Measurements from ENCODE around the gene TFAP2E. TPM values are rescaled to one million over a fixed set of nuclear protein-coding genes. Genes with fewer than 3 reads are reported as not detected.

The TFAP2E gene
- total RNA-seq, 4 donors from 2014 or later, result 0.97 to 3.6 TPM; not detected in 2

DNA sequence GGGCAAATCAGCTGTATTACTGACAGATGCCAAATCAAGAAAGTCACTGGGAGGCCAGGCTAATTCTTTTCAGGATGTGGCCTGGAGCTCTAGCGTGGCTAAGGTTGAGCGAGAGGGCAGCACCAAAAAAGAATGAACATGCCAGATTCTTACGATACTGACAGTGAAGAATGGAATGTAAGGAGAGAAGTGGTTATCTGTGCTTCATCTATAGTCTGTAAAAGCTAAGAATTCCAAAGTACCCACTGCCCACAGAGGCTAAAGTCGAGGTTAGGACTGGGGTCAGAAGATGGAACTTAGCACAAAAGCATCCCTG, 32.7 kb downstream of the TFAP2E start:
- intact Hi-C loops (cut with DNase I; ENCODE audit: low total_unique reads), result no loop called here
- DNase-seq, result no peak
- Histone ChIP-seq H3K27ac (no peak overlapping the region), H3K27me3 (no peaks in the 10 kb centered on the region), H3K4me3 (no peak overlapping the region), H3K36me3 (no peaks in the 10 kb centered on the region), H3K9me3 (no peaks in the 10 kb centered on the region), H3K4me1 (no peaks in the 10 kb centered on the region)
- TF ChIP-seq, protein P1, sequence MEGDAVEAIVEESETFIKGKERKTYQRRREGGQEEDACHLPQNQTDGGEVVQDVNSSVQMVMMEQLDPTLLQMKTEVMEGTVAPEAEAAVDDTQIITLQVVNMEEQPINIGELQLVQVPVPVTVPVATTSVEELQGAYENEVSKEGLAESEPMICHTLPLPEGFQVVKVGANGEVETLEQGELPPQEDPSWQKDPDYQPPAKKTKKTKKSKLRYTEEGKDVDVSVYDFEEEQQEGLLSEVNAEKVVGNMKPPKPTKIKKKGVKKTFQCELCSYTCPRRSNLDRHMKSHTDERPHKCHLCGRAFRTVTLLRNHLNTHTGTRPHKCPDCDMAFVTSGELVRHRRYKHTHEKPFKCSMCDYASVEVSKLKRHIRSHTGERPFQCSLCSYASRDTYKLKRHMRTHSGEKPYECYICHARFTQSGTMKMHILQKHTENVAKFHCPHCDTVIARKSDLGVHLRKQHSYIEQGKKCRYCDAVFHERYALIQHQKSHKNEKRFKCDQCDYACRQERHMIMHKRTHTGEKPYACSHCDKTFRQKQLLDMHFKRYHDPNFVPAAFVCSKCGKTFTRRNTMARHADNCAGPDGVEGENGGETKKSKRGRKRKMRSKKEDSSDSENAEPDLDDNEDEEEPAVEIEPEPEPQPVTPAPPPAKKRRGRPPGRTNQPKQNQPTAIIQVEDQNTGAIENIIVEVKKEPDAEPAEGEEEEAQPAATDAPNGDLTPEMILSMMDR (IDR thresholded peaks at IDR 0.05), result no peak
- TF ChIP-seq POLR2A (IDR thresholded peaks at IDR 0.05), result no peak

DNA sequence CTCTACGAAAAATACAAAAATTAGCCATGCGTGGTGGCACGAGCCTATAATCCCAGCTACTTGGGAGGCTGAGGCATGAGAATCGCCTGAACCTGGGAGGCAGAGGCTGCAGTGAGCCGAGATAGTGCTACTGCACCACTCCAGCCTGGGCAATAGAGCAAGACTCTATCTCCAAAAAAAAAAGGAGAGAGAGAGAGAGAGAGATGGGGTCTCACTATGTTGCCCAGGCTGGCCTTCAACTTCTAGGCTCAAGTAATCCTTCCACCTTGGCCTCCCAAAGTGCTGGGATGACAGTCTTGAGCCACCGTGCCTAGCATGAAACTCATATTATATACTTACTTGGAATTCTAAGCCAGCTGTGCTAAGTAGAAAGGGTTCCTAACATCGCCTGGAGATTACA, 38.5 kb downstream of the TFAP2E start:
- Histone ChIP-seq H3K4me1 (no peaks in the 10 kb centered on the region), H3K9me3 (no peaks in the 10 kb centered on the region), H3K4me3 (no peak overlapping the region), H3K27ac (no peak overlapping the region), H3K27me3 (no peaks in the 10 kb centered on the region), H3K36me3 (no peaks in the 10 kb centered on the region)
- intact Hi-C loops (cut with DNase I; ENCODE audit: low total_unique reads), result no loop called here
- TF ChIP-seq, protein P1 (IDR thresholded peaks at IDR 0.05), result no peak
- TF ChIP-seq POLR2A (IDR thresholded peaks at IDR 0.05), result no peak
- DNase-seq, result no peak

DNA sequence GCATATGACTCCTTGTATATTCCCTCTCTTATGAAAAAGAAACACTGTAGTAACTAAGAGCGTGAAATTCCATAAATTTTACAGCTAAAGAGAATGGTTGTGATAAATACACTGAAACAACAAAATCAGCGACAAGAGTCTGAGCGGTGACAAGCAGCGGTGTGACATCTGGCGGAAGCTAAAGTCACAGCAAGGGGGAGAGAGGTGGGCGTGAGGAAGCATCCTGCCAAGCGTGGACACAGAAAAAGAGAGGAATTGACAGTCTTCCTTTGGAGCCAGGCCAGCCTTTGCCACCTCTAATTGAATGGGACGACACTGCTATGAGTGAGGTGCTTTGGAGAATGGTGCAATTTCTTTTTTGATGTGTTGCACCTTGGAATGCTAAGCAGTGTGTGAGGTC, 42.3 kb downstream of the TFAP2E start:
- no peaks in the 10 kb centered on the region for H3K36me3 ChIP-seq
- TF ChIP-seq, protein P1 (IDR thresholded peaks at IDR 0.05), result no peak
- no peak for TF ChIP-seq POLR2A (IDR thresholded peaks at IDR 0.05)
- H3K27me3 ChIP-seq, result no peaks in the 10 kb centered on the region
- no peak overlapping the region for H3K27ac ChIP-seq
- intact Hi-C loops (cut with DNase I; ENCODE audit: low total_unique reads), result no loop called here
- H3K4me3 ChIP-seq, result no peak overlapping the region
- H3K9me3 ChIP-seq, result no peaks in the 10 kb centered on the region
- DNase-seq, result no peak
- H3K4me1 ChIP-seq, result no peaks in the 10 kb centered on the region

DNA sequence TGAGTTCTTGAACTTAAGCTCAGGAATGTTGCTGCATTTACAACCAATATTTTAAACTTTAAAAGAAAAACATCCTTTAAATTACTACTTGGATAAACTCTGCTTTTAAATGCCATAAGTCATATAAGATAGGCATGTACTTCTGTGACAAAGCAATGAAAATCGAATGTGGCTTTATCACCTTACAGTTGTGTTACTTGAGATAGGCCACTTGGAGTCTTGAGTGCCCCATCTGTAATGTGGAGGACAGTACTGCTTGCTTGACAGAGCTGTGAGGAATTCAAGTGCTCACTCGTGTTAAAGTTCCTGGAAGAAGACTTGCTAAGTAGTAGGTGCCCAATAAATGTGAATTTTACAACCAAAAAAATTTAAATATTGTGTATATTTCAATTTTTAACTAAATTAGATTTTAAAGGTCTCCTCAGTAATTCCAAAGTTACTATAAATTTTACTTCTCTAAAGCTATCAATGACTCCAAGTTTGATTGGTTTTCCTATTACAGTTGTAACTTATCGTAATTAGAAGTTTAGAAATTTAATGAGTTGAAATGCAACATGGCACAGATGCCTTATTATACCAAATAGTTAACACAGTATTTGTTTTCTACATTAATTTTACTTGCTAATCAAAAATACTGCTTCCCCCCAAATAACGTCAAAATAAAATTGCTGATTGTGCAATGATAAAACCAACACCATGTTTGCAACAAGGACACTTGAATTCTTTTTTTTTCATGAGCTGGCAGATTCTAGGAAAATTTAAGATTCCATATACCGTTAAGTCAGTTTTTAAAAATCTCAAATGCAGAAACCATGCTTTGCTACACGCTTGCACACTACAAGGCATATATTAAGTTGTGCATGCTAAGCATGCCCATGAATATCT, 46.4 kb downstream of the TFAP2E start:
- Histone ChIP-seq H3K36me3 (no peaks in the 10 kb centered on the region), H3K27me3 (no peaks in the 10 kb centered on the region), H3K27ac (no peak overlapping the region), H3K4me3 (no peak overlapping the region), H3K9me3 (no peaks in the 10 kb centered on the region), H3K4me1 (no peaks in the 10 kb centered on the region)
- no peak for TF ChIP-seq POLR2A (IDR thresholded peaks at IDR 0.05)
- TF ChIP-seq, protein P1 (IDR thresholded peaks at IDR 0.05), result no peak
- intact Hi-C loops (cut with DNase I; ENCODE audit: low total_unique reads), result no loop called here
- DNase-seq, result no peak

DNA sequence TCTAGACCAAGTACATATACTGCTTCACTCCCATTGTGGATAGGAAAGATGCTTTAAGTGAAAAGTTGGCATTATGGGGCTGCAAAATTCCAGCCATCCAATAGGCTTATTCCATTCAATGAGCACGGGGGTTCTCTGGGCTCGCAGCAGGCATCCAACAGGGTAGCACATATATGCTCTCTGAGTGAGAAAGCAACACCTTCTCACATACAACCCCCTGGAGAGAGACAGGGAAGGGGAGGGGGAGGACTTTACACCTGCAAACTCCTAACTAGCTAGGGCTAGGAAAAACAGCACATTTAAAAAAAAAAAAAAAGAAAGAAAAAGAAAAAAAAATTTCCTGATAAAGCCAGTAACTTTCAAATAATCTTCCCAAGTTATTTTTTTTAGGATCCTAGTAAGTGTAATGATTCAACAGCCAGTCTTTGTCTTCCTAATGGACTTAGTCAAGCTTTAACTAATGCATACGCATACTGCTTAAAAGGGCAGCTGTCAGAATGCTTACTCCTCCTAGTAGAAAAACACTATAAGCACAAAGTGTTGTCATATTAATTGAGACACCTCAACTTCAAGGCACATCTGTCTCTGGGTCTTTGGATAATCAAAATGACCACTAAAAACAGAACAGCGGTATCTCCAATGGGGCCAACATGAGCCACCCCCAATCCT, 49.5 kb downstream of the TFAP2E start:
- DNase-seq, result no peak
- intact Hi-C loops (cut with DNase I; ENCODE audit: low total_unique reads), result no loop called here
- no peak overlapping the region for H3K4me3 ChIP-seq
- no peaks in the 10 kb centered on the region for H3K4me1 ChIP-seq
- no peak overlapping the region for H3K27ac ChIP-seq
- H3K36me3 ChIP-seq, result no peaks in the 10 kb centered on the region
- no peaks in the 10 kb centered on the region for H3K27me3 ChIP-seq
- no peaks in the 10 kb centered on the region for H3K9me3 ChIP-seq
- no peak for TF ChIP-seq POLR2A (IDR thresholded peaks at IDR 0.05)
- TF ChIP-seq, protein P1 (IDR thresholded peaks at IDR 0.05), result no peak

Data from uterus (tissue), 4 donors.